Activated naive CD8-positive, alpha-beta T cell (primary cell): ENCODE measurements around the gene BCL11A.

ENCODE experiments used
- H3K27ac Mint-ChIP-seq: one replicate; pipeline ENCODE4 v1.8.0; 2021; ENCODE audit warnings: mixed read lengths
- H3K27me3 Mint-ChIP-seq: one replicate; pipeline ENCODE4 v1.8.0; 2021; ENCODE audit warnings: mixed read lengths
- H3K36me3 Mint-ChIP-seq: one replicate; pipeline ENCODE4 v1.8.0; 2021; ENCODE audit warnings: mixed read lengths
- H3K4me1 Mint-ChIP-seq: one replicate; pipeline ENCODE4 v1.8.0; 2021; ENCODE audit warnings: low read depth, mixed read lengths
- H3K4me3 Mint-ChIP-seq: one replicate; pipeline ENCODE4 v1.8.0; 2021; ENCODE audit warnings: mild to moderate bottlenecking, mixed read lengths
- H3K9me3 Mint-ChIP-seq: one replicate; pipeline ENCODE4 v1.8.0; 2021; ENCODE audit warnings: low read depth, mixed read lengths

The BCL11A gene

DNA sequence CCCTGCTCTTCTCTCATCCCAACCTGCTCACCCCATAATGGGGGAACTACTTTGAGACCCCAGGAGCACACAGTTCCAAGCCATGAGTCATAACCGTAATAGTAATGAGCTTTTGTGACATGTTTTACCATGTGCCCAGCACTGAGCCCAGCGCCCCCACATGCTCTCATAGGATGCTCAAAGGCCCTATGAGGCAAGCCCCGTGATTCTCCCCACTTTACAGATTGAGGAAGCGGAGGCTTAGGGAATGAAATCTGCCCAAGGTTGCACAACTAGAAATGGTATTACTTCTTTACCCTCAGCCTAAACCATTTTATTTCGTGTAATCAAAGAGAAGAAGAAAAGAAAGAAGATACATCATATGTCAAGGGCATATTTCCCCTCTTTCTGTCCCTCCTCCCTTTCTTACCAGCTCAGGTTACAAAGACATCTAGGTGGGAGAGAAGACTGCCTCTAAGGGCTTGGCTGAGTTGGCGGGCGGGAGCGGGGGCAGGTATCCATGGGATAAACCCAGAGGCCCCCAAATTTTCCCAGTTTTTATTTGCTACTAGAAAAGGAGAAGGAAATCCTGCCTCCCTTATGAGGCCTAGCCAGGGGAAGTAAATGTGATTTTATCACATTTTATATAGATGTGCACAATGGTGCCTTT lies 24.2 kb downstream of the BCL11A start:
- H3K27me3 Mint-ChIP-seq: peaks cover 22% of the 10 kb centered on the region
- no peaks in the 10 kb centered on the region for H3K9me3 Mint-ChIP-seq

DNA sequence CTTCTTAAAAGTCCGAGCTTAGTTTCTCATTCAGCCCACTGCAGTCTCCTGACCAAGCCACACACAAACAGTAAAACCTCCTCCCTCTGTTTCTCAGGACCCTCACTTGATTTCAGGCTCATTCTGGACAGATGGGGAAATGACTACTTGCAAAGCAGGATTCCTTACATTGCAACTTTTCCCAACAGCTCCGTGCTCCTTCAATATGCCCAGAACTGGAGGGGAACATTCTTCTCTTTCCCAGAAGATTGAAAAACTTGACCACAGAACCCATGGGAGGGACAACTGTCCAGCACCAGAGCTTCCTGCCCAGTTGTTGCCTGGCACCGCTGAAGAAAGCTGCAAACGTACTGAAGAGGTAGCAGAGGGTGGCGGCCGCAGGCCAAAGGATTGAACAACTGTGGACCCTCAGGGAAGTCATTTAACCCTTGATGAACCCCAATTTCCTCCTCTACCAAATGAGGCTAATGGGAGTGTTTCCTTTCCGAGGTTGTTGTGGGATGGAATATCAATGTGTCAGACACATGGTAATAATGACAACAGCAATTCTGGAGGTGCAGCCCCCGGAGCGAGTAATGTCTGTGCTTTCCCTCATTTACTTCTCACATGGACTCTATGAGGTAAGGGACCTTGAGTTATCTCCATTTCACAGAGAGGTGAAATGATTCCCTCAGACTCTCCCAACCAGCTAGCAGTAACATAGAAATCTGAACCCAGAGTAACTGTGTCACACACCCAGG lies 25.0 kb downstream of the BCL11A start:
- Mint-ChIP-seq H3K9me3 (no peaks in the 10 kb centered on the region), H3K4me3 (no peak overlapping the region), H3K36me3 (no peaks in the 10 kb centered on the region), H3K27ac (no peak overlapping the region), H3K27me3 (peaks cover 22% of the 10 kb centered on the region), H3K4me1 (peaks cover 9% of the 10 kb centered on the region)

More for the DNA sequence above, 24.2 kb downstream of the BCL11A start:
- H3K4me1 Mint-ChIP-seq: peaks cover 9% of the 10 kb centered on the region
- no peak overlapping the region for H3K4me3 Mint-ChIP-seq
- no peak overlapping the region for H3K27ac Mint-ChIP-seq
- no peaks in the 10 kb centered on the region for H3K36me3 Mint-ChIP-seq

- no peaks in the 10 kb centered on the region for H3K9me3 Mint-ChIP-seq
- H3K4me3 Mint-ChIP-seq: no peak overlapping the region
- H3K27ac Mint-ChIP-seq: no peak overlapping the region
- H3K4me1 Mint-ChIP-seq: peaks cover 9% of the 10 kb centered on the region
- peaks cover 20% of the 10 kb centered on the region for H3K27me3 Mint-ChIP-seq
- H3K36me3 Mint-ChIP-seq: no peaks in the 10 kb centered on the region
These were observed 25.7 kb downstream of the BCL11A start for GRCh38 chr2:60527762-60528161.

GRCh38 chr2:60526623-60527022 lies 26.8 kb downstream of the BCL11A start:
- Mint-ChIP-seq H3K9me3 (no peaks in the 10 kb centered on the region), H3K4me3 (no peak overlapping the region), H3K27ac (no peak overlapping the region), H3K27me3 (peaks cover 15% of the 10 kb centered on the region), H3K36me3 (no peaks in the 10 kb centered on the region), H3K4me1 (peaks cover 9% of the 10 kb centered on the region)

- no peaks in the 10 kb centered on the region for H3K36me3 Mint-ChIP-seq
- H3K27ac Mint-ChIP-seq: no peak overlapping the region
- peaks cover 9% of the 10 kb centered on the region for H3K4me1 Mint-ChIP-seq
- H3K4me3 Mint-ChIP-seq: no peak overlapping the region
- peaks cover 15% of the 10 kb centered on the region for H3K27me3 Mint-ChIP-seq
- no peaks in the 10 kb centered on the region for H3K9me3 Mint-ChIP-seq
These were observed 27.6 kb downstream of the BCL11A start for GRCh38 chr2:60525899-60526298.

GRCh38 chr2:60524874-60525273 lies 28.6 kb downstream of the BCL11A start:
- H3K27me3 Mint-ChIP-seq: peaks cover 12% of the 10 kb centered on the region
- H3K9me3 Mint-ChIP-seq: no peaks in the 10 kb centered on the region
- peaks cover 9% of the 10 kb centered on the region for H3K4me1 Mint-ChIP-seq
- H3K36me3 Mint-ChIP-seq: no peaks in the 10 kb centered on the region
- no peak overlapping the region for H3K4me3 Mint-ChIP-seq
- H3K27ac Mint-ChIP-seq: no peak overlapping the region

- Mint-ChIP-seq H3K27ac (no peak overlapping the region), H3K4me1 (peaks cover 9% of the 10 kb centered on the region), H3K27me3 (peaks cover 9% of the 10 kb centered on the region), H3K9me3 (no peaks in the 10 kb centered on the region), H3K4me3 (no peak overlapping the region), H3K36me3 (no peaks in the 10 kb centered on the region)
These were observed 29.5 kb downstream of the BCL11A start for GRCh38 chr2:60523963-60524362.

DNA sequence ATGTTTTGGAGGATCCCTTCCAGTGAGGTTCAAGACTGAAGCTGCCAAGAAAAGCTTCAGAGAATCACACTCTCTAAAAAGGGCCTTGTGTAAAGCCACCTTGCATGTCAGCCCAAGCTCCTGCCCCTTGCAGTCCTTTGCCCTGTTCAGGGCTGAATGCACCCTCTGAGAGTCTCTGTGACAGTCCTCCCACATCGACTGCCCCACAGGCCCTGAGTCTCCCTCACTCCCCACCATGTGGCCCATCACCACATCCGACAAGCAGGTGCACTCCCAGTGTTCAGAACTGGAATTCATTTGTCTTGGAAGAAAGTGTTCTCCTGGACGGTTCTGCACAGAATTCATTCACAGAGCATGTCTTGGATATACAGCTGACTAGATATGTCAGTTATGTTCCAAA lies 31.0 kb downstream of the BCL11A start:
- H3K9me3 Mint-ChIP-seq: no peaks in the 10 kb centered on the region
- no peak overlapping the region for H3K27ac Mint-ChIP-seq
- H3K27me3 Mint-ChIP-seq: peaks cover 2% of the 10 kb centered on the region
- peaks cover 9% of the 10 kb centered on the region for H3K4me1 Mint-ChIP-seq
- no peaks in the 10 kb centered on the region for H3K36me3 Mint-ChIP-seq
- no peak overlapping the region for H3K4me3 Mint-ChIP-seq

- H3K27ac Mint-ChIP-seq: no peak overlapping the region
- no peak overlapping the region for H3K4me3 Mint-ChIP-seq
- H3K36me3 Mint-ChIP-seq: no peaks in the 10 kb centered on the region
- no peaks in the 10 kb centered on the region for H3K9me3 Mint-ChIP-seq
- peaks cover 1% of the 10 kb centered on the region for H3K27me3 Mint-ChIP-seq
- H3K4me1 Mint-ChIP-seq: peaks cover 9% of the 10 kb centered on the region
These were observed 31.8 kb downstream of the BCL11A start for GRCh38 chr2:60521626-60522025.

DNA sequence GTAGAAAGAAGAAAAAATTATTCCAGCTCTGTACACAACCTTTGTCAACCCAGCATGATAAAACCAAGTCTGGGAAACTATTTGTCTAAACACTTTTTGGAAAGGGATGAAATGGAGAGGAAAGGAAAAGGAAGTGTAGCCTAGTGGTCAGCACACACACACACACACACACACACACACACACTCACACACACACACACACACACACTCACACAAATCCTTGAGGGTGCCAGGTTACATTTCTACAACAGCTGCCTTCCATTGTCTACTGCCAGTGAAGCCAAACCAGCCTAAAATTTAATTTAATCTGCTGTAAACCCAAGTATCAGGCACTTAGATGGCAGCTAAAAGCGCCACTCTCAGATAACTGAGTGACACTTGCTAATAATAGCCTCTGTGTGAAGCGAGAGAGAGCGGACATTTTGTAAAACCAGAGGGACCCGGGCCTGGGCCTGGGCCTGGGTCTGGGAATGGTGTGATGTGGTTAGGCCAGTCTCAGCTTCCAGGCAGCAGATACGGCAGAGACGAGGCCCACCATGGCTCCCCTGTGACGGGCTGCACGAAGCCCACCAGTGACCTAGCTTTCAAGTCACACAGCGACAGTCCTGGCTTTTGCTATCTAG lies 32.4 kb downstream of the BCL11A start:
- Mint-ChIP-seq H3K4me3 (no peak overlapping the region), H3K36me3 (no peaks in the 10 kb centered on the region), H3K9me3 (no peaks in the 10 kb centered on the region), H3K27ac (no peak overlapping the region), H3K27me3 (peaks cover 1% of the 10 kb centered on the region), H3K4me1 (peaks cover 7% of the 10 kb centered on the region)

DNA sequence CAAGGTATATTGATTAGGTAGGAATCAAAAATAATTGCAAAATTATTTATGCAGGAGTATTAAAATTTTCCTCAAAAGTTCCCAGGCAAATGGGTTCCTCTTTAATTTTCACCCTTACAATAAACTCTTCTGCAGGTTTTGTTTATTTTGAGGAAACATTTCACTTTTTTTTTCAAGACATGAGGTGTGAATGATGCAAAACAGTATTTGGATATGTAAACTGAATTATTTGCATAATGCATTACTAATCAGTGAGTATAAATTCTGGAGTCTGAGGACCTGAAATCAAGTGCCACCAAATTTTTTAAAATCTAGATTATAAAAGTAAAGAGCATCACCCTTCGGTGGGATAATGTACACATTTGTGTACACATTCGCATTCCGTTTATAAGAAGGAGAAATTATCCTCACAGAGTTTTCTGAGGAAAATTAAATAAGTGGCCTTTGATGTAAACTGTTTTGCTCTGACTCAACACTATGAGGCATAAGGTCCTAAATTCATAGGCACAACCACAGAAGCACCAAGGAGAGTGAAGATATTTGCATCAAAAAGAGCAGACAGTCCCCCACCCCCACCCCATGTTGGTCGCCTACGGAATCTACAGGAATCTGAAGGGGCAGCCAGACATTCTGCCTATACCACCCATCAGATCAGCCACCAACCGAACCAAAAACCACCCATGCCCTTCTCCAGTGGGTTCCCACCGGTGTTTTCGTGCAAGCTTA lies 33.1 kb downstream of the BCL11A start:
- Mint-ChIP-seq H3K4me1 (peaks cover under 1% of the 10 kb centered on the region), H3K9me3 (no peaks in the 10 kb centered on the region), H3K27ac (no peak overlapping the region), H3K36me3 (no peaks in the 10 kb centered on the region), H3K4me3 (no peak overlapping the region), H3K27me3 (peaks cover under 1% of the 10 kb centered on the region)

DNA sequence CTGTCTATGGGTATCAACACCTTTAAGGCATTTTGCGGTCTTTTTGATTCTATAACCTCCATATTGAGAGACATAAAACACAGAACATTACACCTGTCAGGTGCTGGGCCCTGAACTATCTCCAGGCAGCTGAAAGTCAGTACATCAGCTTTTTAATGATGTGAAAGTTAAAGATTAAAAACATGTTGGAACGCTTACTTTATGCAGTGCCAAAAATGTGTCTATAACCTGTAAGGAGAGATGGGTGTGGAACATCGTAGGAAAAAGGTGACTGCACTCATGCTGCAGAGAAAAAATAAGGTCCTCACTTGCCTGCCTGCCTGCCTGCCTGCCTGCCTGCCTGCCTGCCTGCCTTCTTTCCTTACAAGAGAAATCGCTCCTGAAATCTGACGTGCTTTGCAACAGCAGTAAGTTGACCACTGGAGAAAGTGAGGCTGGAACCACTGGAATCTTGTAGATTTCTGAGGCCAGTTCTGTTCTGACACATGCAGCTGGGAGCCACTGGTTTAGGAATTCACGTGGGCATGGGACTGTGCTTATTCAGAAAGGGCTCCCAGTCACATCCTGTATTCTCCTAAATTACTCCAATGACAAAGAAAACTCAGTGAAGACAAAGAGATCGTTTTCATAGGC lies 34.1 kb downstream of the BCL11A start:
- Mint-ChIP-seq H3K9me3 (no peaks in the 10 kb centered on the region), H3K27me3 (no peaks in the 10 kb centered on the region), H3K36me3 (no peaks in the 10 kb centered on the region), H3K27ac (no peak overlapping the region), H3K4me3 (no peak overlapping the region), H3K4me1 (no peaks in the 10 kb centered on the region)

GRCh38 chr2:60518567-60518966 lies 34.9 kb downstream of the BCL11A start:
- no peaks in the 10 kb centered on the region for H3K4me1 Mint-ChIP-seq
- H3K9me3 Mint-ChIP-seq: no peaks in the 10 kb centered on the region
- no peaks in the 10 kb centered on the region for H3K36me3 Mint-ChIP-seq
- no peak overlapping the region for H3K27ac Mint-ChIP-seq
- H3K4me3 Mint-ChIP-seq: no peak overlapping the region
- H3K27me3 Mint-ChIP-seq: no peaks in the 10 kb centered on the region

GRCh38 chr2:60517446-60517845 lies 36.0 kb downstream of the BCL11A start:
- Mint-ChIP-seq H3K36me3 (no peaks in the 10 kb centered on the region), H3K27me3 (peaks cover 4% of the 10 kb centered on the region), H3K4me3 (no peak overlapping the region), H3K4me1 (no peaks in the 10 kb centered on the region), H3K27ac (no peak overlapping the region), H3K9me3 (no peaks in the 10 kb centered on the region)

- H3K9me3 Mint-ChIP-seq: no peaks in the 10 kb centered on the region
- no peaks in the 10 kb centered on the region for H3K36me3 Mint-ChIP-seq
- no peak overlapping the region for H3K27ac Mint-ChIP-seq
- no peaks in the 10 kb centered on the region for H3K4me1 Mint-ChIP-seq
- H3K27me3 Mint-ChIP-seq: peaks cover 4% of the 10 kb centered on the region
- H3K4me3 Mint-ChIP-seq: no peak overlapping the region
These were observed 36.6 kb downstream of the BCL11A start for GRCh38 chr2:60516826-60517225.
